ENCODE data around the gene CCDC92B.

- TF ChIP-seq POLR2A (IDR thresholded peaks at IDR 0.05) (no peak), CTCF (IDR thresholded peaks at IDR 0.05) (no peak)
Measured at GRCh38 chr17:2723505-2723996, 25.9 kb downstream of the CCDC92B start.

Measured in uterus (tissue), 2 donors.